Spleen (tissue), 7 donors: ENCODE data around the gene PIGB.

Source experiments
- POLR2A ChIP-seq, 3 donors: fragments of 450-650 bp; IDR thresholded peaks; one replicate each; pipeline ENCODE4 v1.5.1; 2017; ENCODE audit warnings: antibody characterized with exemption in 3 of 3, mild to moderate bottlenecking in 1 of 3
- TF ChIP-seq, protein P1 (sequence below), 11 experiments: fragments of 200-600 bp in 7 of 11; fragments of 450-650 bp in 4 of 11; sonication (generic) in 4 of 11; IDR thresholded peaks in 8 of 11; conservative IDR thresholded peaks in 3 of 11; 1 replicate in 7 of 11; 2 replicates in 4 of 11; pipeline versions ENCODE4 v1.4.0 to v1.8.0; 2016 to 2021; ENCODE audit warnings: antibody characterized with exemption in 11 of 11, inconsistent platforms in 4 of 11, mild to moderate bottlenecking in 1 of 11
- donor health status: DM: no; HTN: no; CAD: no; lungs with moderate emphysema.
- donor health status: DM: no; HTN: no; CAD: no.
- donor health status: DM: no; HTN: no; CAD: no.

DNA sequence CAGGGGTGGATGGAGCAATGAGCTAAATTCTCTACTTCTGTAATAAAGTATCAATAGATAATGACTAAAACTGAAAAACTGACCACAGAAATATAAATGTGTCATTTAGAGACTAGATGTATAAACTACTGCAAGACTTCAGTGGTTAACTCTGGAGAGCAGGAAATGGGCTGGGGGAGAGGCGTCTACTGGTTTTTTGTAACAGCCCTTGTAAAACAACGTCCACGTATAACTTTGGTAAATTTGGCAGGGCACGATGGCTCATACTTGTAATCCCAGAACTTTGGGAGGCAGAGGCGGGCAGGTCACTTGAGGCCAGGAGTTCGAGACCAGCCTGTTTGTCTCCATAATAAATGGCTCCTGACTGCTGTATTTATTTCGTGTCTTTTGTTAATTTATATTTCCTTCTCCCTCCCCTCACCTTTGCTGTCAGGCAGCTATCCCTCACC is 41.9 kb upstream of the PIGB start:
- TF ChIP-seq POLR2A (IDR thresholded peaks at IDR 0.05) = no peak
- TF ChIP-seq, protein P1, sequence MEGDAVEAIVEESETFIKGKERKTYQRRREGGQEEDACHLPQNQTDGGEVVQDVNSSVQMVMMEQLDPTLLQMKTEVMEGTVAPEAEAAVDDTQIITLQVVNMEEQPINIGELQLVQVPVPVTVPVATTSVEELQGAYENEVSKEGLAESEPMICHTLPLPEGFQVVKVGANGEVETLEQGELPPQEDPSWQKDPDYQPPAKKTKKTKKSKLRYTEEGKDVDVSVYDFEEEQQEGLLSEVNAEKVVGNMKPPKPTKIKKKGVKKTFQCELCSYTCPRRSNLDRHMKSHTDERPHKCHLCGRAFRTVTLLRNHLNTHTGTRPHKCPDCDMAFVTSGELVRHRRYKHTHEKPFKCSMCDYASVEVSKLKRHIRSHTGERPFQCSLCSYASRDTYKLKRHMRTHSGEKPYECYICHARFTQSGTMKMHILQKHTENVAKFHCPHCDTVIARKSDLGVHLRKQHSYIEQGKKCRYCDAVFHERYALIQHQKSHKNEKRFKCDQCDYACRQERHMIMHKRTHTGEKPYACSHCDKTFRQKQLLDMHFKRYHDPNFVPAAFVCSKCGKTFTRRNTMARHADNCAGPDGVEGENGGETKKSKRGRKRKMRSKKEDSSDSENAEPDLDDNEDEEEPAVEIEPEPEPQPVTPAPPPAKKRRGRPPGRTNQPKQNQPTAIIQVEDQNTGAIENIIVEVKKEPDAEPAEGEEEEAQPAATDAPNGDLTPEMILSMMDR (IDR thresholded peaks at IDR 0.05 in 8 of 11, conservative IDR thresholded peaks at IDR 0.05 in 3 of 11) = no peak
